ENCODE data around the gene KCNK10. TPM values are rescaled to one million over a fixed set of nuclear protein-coding genes. Genes with fewer than 3 reads are reported as not detected.

KCNK10 gene
- total RNA-seq, 1 donor from 2014 or later: not detected

DNA sequence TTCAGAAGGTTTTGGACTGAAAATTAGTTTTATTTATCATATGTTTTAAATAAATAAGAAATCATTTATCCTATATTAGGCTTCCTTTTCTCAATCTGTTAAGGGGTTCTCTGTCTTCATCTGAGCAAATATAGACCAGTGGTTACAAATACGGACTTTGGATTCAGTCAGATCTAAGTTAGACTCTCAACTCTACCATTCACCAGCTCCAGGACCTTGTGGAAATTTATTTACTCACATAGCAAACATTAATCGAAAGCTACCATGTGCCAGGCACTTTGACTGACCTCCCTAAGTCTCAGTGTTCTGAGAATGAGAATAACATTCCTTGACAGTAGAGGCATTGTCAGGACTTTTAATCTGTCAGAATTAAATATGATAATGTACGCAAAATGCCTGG, 22.3 kb downstream of the KCNK10 start:
- intact Hi-C loops (cut with DNase I): no loop called here
- no peaks in the 10 kb centered on the region for H3K9me3 ChIP-seq
- H3K27ac ChIP-seq: no peak overlapping the region
- DNase-seq (ENCODE audit: low spot score in 2 of 2): no peak
- TF ChIP-seq, protein P1, sequence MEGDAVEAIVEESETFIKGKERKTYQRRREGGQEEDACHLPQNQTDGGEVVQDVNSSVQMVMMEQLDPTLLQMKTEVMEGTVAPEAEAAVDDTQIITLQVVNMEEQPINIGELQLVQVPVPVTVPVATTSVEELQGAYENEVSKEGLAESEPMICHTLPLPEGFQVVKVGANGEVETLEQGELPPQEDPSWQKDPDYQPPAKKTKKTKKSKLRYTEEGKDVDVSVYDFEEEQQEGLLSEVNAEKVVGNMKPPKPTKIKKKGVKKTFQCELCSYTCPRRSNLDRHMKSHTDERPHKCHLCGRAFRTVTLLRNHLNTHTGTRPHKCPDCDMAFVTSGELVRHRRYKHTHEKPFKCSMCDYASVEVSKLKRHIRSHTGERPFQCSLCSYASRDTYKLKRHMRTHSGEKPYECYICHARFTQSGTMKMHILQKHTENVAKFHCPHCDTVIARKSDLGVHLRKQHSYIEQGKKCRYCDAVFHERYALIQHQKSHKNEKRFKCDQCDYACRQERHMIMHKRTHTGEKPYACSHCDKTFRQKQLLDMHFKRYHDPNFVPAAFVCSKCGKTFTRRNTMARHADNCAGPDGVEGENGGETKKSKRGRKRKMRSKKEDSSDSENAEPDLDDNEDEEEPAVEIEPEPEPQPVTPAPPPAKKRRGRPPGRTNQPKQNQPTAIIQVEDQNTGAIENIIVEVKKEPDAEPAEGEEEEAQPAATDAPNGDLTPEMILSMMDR (IDR thresholded peaks at IDR 0.05): no peak
- no peaks in the 10 kb centered on the region for H3K27me3 ChIP-seq
- H3K4me1 ChIP-seq: no peaks in the 10 kb centered on the region
- no peaks in the 10 kb centered on the region for H3K36me3 ChIP-seq
- no peak overlapping the region for H3K4me3 ChIP-seq

DNA sequence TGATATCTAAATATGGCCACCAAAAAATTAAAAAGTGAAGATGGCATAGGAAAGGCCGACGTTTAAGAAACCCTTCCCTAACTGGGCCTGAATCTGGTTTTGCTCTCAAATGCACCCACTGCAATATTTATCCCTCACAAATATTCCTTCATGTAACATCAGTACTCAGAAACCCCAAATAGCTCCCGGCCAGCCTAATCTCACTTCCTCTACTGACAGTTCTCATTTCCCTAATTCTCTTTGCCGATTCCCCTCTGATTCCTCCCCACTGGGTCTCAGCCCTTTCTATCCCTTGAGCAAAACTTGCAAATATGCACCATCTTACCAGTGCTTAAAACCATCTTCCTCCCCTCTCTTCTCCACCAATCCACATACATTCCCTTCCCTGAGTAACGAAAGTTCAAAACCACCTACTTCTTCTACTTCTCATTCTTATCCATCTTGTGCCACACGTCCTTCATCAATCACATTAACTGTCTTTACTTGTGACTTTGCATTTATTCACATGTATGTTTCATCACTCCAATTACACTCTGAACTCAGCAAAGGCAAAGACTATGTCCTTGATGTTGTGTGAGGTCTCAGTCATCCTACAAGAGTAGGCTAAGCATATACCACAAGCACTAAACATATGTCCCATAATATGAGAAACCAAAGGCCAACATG, 23.1 kb downstream of the KCNK10 start:
- no peak overlapping the region for H3K27ac ChIP-seq

DNA sequence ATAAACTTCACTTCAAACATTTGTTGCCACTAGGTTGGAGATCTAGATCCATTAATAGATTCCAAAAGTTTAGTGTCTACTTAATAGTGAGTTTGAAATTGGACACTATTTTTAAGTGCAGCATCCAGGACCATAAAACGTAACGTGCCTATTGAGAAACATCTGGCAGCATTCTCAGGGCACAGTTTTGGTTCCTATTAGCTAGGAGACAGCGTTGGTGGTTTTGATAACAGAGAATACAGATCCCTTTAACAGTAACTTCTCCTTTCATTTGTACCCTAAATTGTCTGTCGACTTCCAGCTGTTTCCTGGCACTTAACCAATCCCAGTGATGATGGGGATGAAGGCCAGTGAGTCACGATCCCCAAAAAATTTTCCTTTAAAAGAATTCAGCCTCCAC, 25.8 kb downstream of the KCNK10 start:
- Histone ChIP-seq H3K36me3 (no peaks in the 10 kb centered on the region), H3K9me3 (no peaks in the 10 kb centered on the region), H3K27me3 (no peaks in the 10 kb centered on the region), H3K4me1 (no peaks in the 10 kb centered on the region), H3K4me3 (no peak overlapping the region), H3K27ac (no peak overlapping the region)
- no peak for DNase-seq (ENCODE audit: low spot score in 2 of 2)
- intact Hi-C loops (cut with DNase I): no loop called here
- TF ChIP-seq, protein P1 (IDR thresholded peaks at IDR 0.05): no peak

More for the DNA sequence above, 23.1 kb downstream of the KCNK10 start:
- Histone ChIP-seq H3K9me3 (no peaks in the 10 kb centered on the region), H3K4me1 (no peaks in the 10 kb centered on the region), H3K27me3 (no peaks in the 10 kb centered on the region), H3K4me3 (no peak overlapping the region), H3K36me3 (no peaks in the 10 kb centered on the region)
- DNase-seq (ENCODE audit: low spot score in 2 of 2): no peak
- TF ChIP-seq, protein P1 (IDR thresholded peaks at IDR 0.05): no peak
- intact Hi-C loops (cut with DNase I): no loop called here

DNA sequence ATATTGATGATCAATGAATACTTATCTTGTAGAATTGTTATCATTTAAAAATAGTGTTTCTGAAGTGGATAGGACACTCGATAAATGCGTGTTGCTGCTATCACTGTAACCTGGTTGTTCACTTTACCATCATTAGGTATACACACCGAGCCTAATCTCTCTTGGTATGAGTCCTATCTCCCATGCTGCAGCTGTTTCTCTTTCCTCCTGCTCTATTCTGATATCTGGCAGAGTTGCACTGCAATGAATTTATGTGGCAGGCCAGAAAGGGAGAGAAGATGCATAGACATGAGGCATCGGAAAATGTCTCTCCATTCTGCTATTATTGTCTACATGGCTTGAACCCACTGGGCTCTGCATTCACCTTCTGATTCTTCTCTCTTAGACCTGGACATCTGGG, 26.7 kb downstream of the KCNK10 start:
- TF ChIP-seq, protein P1 (IDR thresholded peaks at IDR 0.05): no peak
- DNase-seq (ENCODE audit: low spot score in 2 of 2): no peak
- H3K27ac ChIP-seq: no peak overlapping the region

DNA sequence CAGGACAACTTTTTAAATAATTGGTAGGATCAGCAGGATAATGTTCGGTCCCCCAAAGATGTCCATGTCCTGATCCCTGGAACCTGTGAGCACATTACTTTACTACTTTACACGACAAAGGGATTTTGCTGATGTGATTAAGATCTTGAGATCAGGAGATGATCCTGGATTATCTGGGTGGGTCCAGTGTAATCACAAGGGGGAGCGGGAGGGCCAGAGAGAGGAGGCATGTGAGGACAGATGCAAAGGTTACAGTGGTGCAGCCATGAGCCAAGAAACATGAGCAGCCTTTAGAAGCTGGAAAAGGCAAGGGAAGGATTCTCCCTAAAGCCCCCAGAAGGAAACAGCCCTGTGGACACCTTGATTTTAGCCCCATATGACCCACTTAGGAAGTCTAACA, 33.1 kb downstream of the KCNK10 start:
- intact Hi-C loops (cut with DNase I): no loop called here
- H3K4me1 ChIP-seq: no peaks in the 10 kb centered on the region
- no peaks in the 10 kb centered on the region for H3K9me3 ChIP-seq
- H3K27ac ChIP-seq: no peak overlapping the region
- no peaks in the 10 kb centered on the region for H3K36me3 ChIP-seq
- H3K4me3 ChIP-seq: no peak overlapping the region
- TF ChIP-seq, protein P1 (IDR thresholded peaks at IDR 0.05): no peak
- no peak for DNase-seq (ENCODE audit: low spot score in 2 of 2)
- no peaks in the 10 kb centered on the region for H3K27me3 ChIP-seq

More for the DNA sequence above, 26.7 kb downstream of the KCNK10 start:
- intact Hi-C loops (cut with DNase I): no loop called here
- H3K4me3 ChIP-seq: no peak overlapping the region
- H3K36me3 ChIP-seq: no peaks in the 10 kb centered on the region
- no peaks in the 10 kb centered on the region for H3K4me1 ChIP-seq
- H3K27me3 ChIP-seq: no peaks in the 10 kb centered on the region
- H3K9me3 ChIP-seq: no peaks in the 10 kb centered on the region

DNA sequence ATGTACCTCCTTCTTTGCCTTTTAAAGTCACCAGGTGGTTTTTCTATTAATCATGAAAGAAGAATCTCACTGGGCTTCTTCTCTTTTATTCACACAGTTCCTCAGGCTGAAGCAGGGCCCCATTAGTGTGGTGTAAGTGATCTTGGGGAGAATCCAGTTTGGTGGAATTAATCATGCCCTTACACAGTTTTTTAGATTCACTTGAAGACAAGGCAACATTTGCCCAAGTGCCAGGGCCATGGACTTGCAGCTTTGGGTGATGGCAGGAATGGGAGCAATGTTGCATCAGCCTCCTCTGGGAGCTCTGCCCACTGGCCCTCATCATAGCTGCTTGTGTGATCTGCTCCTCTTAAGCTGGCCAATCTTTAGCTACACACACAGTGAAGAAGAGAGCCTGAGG, 33.8 kb downstream of the KCNK10 start:
- TF ChIP-seq, protein P1 (IDR thresholded peaks at IDR 0.05): no peak
- Histone ChIP-seq H3K9me3 (no peaks in the 10 kb centered on the region), H3K27me3 (no peaks in the 10 kb centered on the region), H3K4me1 (no peaks in the 10 kb centered on the region), H3K36me3 (no peaks in the 10 kb centered on the region), H3K4me3 (no peak overlapping the region), H3K27ac (no peak overlapping the region)
- no peak for DNase-seq (ENCODE audit: low spot score in 2 of 2)
- intact Hi-C loops (cut with DNase I): no loop called here

Measured in ascending aorta (tissue), 2 donors.